C4-2B (cell line): ENCODE results near the gene DOC2A.
"Not testable (repeated sequence)": the region's sequence is repeated elsewhere in the genome, so short reads cannot be mapped to it uniquely, and the experiment has no call there.

Experiments used
- H3K27ac ChIP-seq: fragments of 450-650 bp; 2 replicates; pipeline ENCODE4 v1.5.1; 2017
- CTCF ChIP-seq: fragments of 450-650 bp; conservative IDR thresholded peaks from 2 replicates; pipeline ENCODE4 v1.5.1; 2017; ENCODE audit warnings: mild to moderate bottlenecking
- ZFX ChIP-seq: fragments of 450-650 bp; IDR thresholded peaks from 2 replicates; pipeline ENCODE4 v1.6.1; 2017

DOC2A gene

GRCh38 chr16:30026449-30026848 lies 15.6 kb upstream of the DOC2A start:
- H3K27ac ChIP-seq = no peak overlapping the region
- TF ChIP-seq CTCF (no peak), ZFX (no peak)

GRCh38 chr16:30025574-30025973 lies 14.7 kb upstream of the DOC2A start:
- H3K27ac ChIP-seq = no peak overlapping the region

GRCh38 chr16:30025156-30025555 lies 14.3 kb upstream of the DOC2A start:
- no peak for TF ChIP-seq ZFX
- no peak for TF ChIP-seq CTCF
- no peak overlapping the region for H3K27ac ChIP-seq

More at GRCh38 chr16:30025574-30025973, 14.7 kb upstream of the DOC2A start:
- TF ChIP-seq CTCF (no peak), ZFX (no peak)

GRCh38 chr16:30024451-30024850 lies 13.6 kb upstream of the DOC2A start:
- H3K27ac ChIP-seq = no peak overlapping the region
- TF ChIP-seq CTCF (no peak), ZFX (no peak)

- H3K27ac ChIP-seq = no peak overlapping the region
- TF ChIP-seq CTCF = no peak
- TF ChIP-seq ZFX = no peak
These were observed 12.8 kb upstream of the DOC2A start for GRCh38 chr16:30023586-30023985.

- no peak within 1 kb of the TSS for H3K27ac ChIP-seq
- TF ChIP-seq ZFX (no peak), CTCF (no peak)
These were observed 12.1 kb upstream of the DOC2A start, which contains the start of gene C16orf92 for GRCh38 chr16:30022887-30023286. Gene C16orf92, plus strand, starts transcription at chr16:30023198. Its CDS starts 143 bp downstream, at chr16:30023341.

- no peak for TF ChIP-seq ZFX
- TF ChIP-seq CTCF = no peak
- no peak overlapping the region for H3K27ac ChIP-seq
These were observed 7.9 kb upstream of the DOC2A start for GRCh38 chr16:30018731-30019158.

GRCh38 chr16:30017937-30018336 lies 7.1 kb upstream of the DOC2A start:
- H3K27ac ChIP-seq = not testable (repeated sequence)
